ENCODE data around the gene NDUFB2.

The NDUFB2 gene

DNA sequence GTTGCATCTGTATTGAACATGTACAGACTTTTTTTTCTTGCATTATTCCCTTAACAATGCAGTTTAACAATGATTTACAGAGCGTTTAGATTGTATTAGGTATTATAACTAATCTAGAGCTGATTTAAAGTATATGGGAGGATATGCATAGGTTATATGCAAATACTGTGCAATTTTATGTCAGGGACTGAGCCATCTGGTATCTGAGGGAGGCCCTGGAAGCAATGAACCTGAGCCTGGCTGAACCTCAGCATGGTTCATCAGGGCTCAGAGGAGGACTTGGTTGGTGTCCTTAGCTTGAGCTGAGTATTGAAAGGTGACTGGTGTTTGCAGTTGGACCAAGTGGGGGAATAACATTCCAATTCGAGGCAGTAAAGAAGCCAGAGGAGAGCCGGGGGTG is 19.0 kb upstream of the NDUFB2 start:
- Histone ChIP-seq H3K4me2 (ENCODE audit: low read depth, low read length, poor library complexity, severe bottlenecking) (peak overlapping the region; percentile 22), H4K20me1 (ENCODE audit: low read depth, low read length) (no peaks in the 10 kb centered on the region), H3K9me2 (replicated peaks; ENCODE audit: insufficient read depth, low read length) (no peaks in the 10 kb centered on the region), H3K27me3 (ENCODE audit: low read length) (no peaks in the 10 kb centered on the region), H3K4me3 (ENCODE audit: insufficient read depth, low read length, poor library complexity, severe bottlenecking) (no peak overlapping the region), H3F3A (ENCODE audit: insufficient read depth) (peaks cover 31% of the 10 kb centered on the region), H3K9ac (ENCODE audit: low read length) (no peak overlapping the region; the same call in 1 of the 2 replicates), H2AFZ (ENCODE audit: low read depth, low read length, severe bottlenecking) (no peak overlapping the region), H3K36me3 (ENCODE audit: low read length) (no peaks in the 10 kb centered on the region), H3K79me2 (ENCODE audit: insufficient read depth, low read length) (peaks cover 9% of the 10 kb centered on the region; the same call in 1 of the 2 replicates), H3K27ac (ENCODE audit: low read depth, low read length) (peak overlapping the region; percentile 94), H3K9me3 (ENCODE audit: insufficient read depth, low read length) (no peaks in the 10 kb centered on the region)
- TF ChIP-seq EZH2phosphoT487 (conservative IDR thresholded peaks at IDR 0.05; ENCODE audit: low read length): no peak
- TF ChIP-seq, protein P1, sequence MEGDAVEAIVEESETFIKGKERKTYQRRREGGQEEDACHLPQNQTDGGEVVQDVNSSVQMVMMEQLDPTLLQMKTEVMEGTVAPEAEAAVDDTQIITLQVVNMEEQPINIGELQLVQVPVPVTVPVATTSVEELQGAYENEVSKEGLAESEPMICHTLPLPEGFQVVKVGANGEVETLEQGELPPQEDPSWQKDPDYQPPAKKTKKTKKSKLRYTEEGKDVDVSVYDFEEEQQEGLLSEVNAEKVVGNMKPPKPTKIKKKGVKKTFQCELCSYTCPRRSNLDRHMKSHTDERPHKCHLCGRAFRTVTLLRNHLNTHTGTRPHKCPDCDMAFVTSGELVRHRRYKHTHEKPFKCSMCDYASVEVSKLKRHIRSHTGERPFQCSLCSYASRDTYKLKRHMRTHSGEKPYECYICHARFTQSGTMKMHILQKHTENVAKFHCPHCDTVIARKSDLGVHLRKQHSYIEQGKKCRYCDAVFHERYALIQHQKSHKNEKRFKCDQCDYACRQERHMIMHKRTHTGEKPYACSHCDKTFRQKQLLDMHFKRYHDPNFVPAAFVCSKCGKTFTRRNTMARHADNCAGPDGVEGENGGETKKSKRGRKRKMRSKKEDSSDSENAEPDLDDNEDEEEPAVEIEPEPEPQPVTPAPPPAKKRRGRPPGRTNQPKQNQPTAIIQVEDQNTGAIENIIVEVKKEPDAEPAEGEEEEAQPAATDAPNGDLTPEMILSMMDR (IDR thresholded peaks at IDR 0.05; ENCODE audit: insufficient read depth, low read length, poor library complexity, severe bottlenecking): no peak

DNA sequence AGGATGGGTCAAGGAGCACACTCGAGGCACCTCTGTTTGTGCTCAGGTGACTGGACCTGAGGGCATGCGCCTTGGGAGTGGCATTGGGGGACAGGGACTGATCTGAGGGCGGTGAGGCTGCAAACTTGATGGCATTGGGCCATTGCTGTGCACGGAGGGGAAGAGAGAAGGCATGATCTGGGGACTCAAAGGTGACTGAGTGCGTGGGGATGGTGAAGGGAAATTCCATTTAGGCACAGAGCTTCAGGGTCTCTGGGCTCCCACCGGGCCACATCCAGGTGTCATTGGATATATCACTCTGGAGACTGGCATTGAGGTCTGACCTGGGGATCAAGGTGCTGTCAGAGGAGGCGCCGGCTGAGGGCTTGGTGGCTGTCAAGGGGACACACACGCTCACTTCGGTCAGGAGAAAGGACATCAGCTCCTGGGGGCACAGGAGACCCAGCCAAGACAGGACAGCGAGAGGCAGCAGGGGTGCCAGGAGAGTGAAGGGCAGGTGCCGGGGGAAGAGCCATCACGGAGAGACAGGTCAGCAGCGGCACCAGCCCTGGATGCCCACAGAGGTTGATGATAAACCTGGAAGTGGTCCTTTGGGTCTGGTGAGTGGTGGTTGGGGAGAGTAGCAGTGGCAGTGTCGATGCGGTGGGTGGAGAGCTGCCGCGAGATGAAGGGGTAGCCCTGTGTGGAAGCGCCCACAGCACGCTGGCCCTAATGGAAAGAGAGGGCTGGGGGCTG is 18.3 kb upstream of the NDUFB2 start:
- no peaks in the 10 kb centered on the region for H4K20me1 ChIP-seq (ENCODE audit: low read depth, low read length)
- H3K79me2 ChIP-seq (ENCODE audit: insufficient read depth, low read length): peaks cover 9% of the 10 kb centered on the region; the same call in 1 of the 2 replicates
- no peaks in the 10 kb centered on the region for H3K9me3 ChIP-seq (ENCODE audit: insufficient read depth, low read length)
- H3K36me3 ChIP-seq (ENCODE audit: low read length): no peaks in the 10 kb centered on the region
- H3F3A ChIP-seq (ENCODE audit: insufficient read depth): peaks cover 31% of the 10 kb centered on the region
- no peak overlapping the region; the same call in 1 of the 2 replicates for H3K27ac ChIP-seq (ENCODE audit: low read depth, low read length)
- no peaks in the 10 kb centered on the region for H3K27me3 ChIP-seq (ENCODE audit: low read length)
- H2AFZ ChIP-seq (ENCODE audit: low read depth, low read length, severe bottlenecking): no peak overlapping the region
- no peaks in the 10 kb centered on the region for H3K9me2 ChIP-seq (replicated peaks; ENCODE audit: insufficient read depth, low read length)
- no peak overlapping the region for H3K9ac ChIP-seq (ENCODE audit: low read length)
- TF ChIP-seq, protein P1 (IDR thresholded peaks at IDR 0.05; ENCODE audit: insufficient read depth, low read length, poor library complexity, severe bottlenecking): no peak
- no peak for TF ChIP-seq EZH2phosphoT487 (conservative IDR thresholded peaks at IDR 0.05; ENCODE audit: low read length)
- no peak overlapping the region for H3K4me3 ChIP-seq (ENCODE audit: insufficient read depth, low read length, poor library complexity, severe bottlenecking)
- no peak overlapping the region for H3K4me2 ChIP-seq (ENCODE audit: low read depth, low read length, poor library complexity, severe bottlenecking)

DNA sequence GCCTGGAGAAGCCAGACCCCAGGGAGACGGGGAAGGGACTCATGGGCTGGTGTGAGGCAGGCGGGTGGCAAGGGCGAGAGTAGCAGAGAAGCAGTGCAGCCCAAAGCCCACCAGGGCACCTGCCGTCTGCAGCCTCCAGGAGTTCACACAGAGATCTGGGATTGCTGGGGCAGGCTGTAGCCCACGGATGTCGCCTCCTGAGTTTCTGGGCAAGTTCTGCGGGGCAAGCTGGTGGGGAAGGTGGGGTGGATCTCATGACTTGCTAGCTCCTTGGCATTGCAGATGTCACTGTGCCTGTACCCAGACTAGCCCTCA is 17.7 kb upstream of the NDUFB2 start:
- Histone ChIP-seq H3K4me3 (ENCODE audit: insufficient read depth, low read length, poor library complexity, severe bottlenecking) (no peak overlapping the region), H3K9me3 (ENCODE audit: insufficient read depth, low read length) (no peaks in the 10 kb centered on the region), H3K9ac (ENCODE audit: low read length) (no peak overlapping the region), H3K27me3 (ENCODE audit: low read length) (no peaks in the 10 kb centered on the region), H4K20me1 (ENCODE audit: low read depth, low read length) (no peaks in the 10 kb centered on the region), H3K79me2 (ENCODE audit: insufficient read depth, low read length) (peaks cover 9% of the 10 kb centered on the region; the same call in 1 of the 2 replicates), H3K9me2 (replicated peaks; ENCODE audit: insufficient read depth, low read length) (no peaks in the 10 kb centered on the region), H2AFZ (ENCODE audit: low read depth, low read length, severe bottlenecking) (no peak overlapping the region), H3K36me3 (ENCODE audit: low read length) (no peaks in the 10 kb centered on the region), H3F3A (ENCODE audit: insufficient read depth) (peaks cover 28% of the 10 kb centered on the region), H3K4me2 (ENCODE audit: low read depth, low read length, poor library complexity, severe bottlenecking) (no peak overlapping the region), H3K27ac (ENCODE audit: low read depth, low read length) (no peak overlapping the region)
- TF ChIP-seq EZH2phosphoT487 (conservative IDR thresholded peaks at IDR 0.05; ENCODE audit: low read length): no peak
- TF ChIP-seq, protein P1 (IDR thresholded peaks at IDR 0.05; ENCODE audit: insufficient read depth, low read length, poor library complexity, severe bottlenecking): no peak

All from SU-DHL-6 (cell line).